Muscle of leg (tissue), 11 donors: ENCODE data around the gene NECAP2. TPM values are rescaled to one million over a fixed set of nuclear protein-coding genes. Genes with fewer than 3 reads are reported as not detected.
"Not testable (repeated sequence)": the region's sequence is repeated elsewhere in the genome, so short reads cannot be mapped to it uniquely, and the experiment has no call there.

Source experiments
- DNase-seq: peaks from one replicate; pipeline ENCODE4 v3.0.0; 2013
- H3K27ac ChIP-seq: one replicate; pipeline ENCODE4 v1.5.1; 2013; ENCODE audit warnings: mild to moderate bottlenecking, low read length, control low read depth
- H3K27me3 ChIP-seq: one replicate; pipeline ENCODE4 v1.6.1; 2013; ENCODE audit warnings: low read length; ENCODE audit not compliant: control insufficient read depth, insufficient read depth
- H3K36me3 ChIP-seq: one replicate; pipeline ENCODE4 v1.6.1; 2013; ENCODE audit warnings: low read length; ENCODE audit not compliant: control insufficient read depth, insufficient read depth
- H3K4me1 ChIP-seq: one replicate; pipeline ENCODE4 v1.6.1; 2013; ENCODE audit warnings: low read length; ENCODE audit not compliant: control insufficient read depth, insufficient read depth
- H3K4me3 ChIP-seq: one replicate; pipeline ENCODE4 v1.5.1; 2013; ENCODE audit warnings: low read length, control low read depth
- H3K9me3 ChIP-seq: replicated peaks from 2 replicates; pipeline ENCODE4 v1.6.1; 2013; ENCODE audit warnings: low read depth, low read length; ENCODE audit not compliant: control insufficient read depth
- WGBS: methylation state at CpG from one replicate; pipeline ENCODE4 v1.1.5; 2013; ENCODE audit warnings: missing lambda C conversion rate; ENCODE audit not compliant: insufficient coverage; 5-methylcytosine and 5-hydroxymethylcytosine counted together
- polyA plus RNA-seq, 8 donors: library from polyadenylated mRNA; unstranded; fragments of 120-200 nt; gene quantifications; one replicate each; pipeline versions ENCODE4 v1.2.1 to v1.2.3, GENCODE V29; 2013; ENCODE audit warnings: inconsistent platforms in 1 of 8, low replicate concordance in 1 of 8; ENCODE audit not compliant: insufficient read length in 8 of 8, insufficient read depth in 1 of 8
- total RNA-seq: library from RNA; stranded (reverse); fragments of 120-200 nt; gene quantifications from one replicate; pipeline ENCODE4 v1.2.4, GENCODE V29; 2013

The NECAP2 gene
- total and polyA plus RNA-seq, 9 donors: 33.7 to 45.5 (median 38.5) TPM

GRCh38 chr1:16451841-16452528 is 11.5 kb downstream of the NECAP2 start:
- Histone ChIP-seq H3K36me3 (peaks cover 78% of the 10 kb centered on the region), H3K4me1 (no peaks in the 10 kb centered on the region), H3K27me3 (no peaks in the 10 kb centered on the region), H3K4me3 (no peak overlapping the region), H3K9me3 (no peaks in the 10 kb centered on the region), H3K27ac (no peak overlapping the region)
- DNase-seq: no peak
- 77% methylated on average over 10 of the region's 13 CpGs for WGBS

GRCh38 chr1:16454909-16455308 is 14.4 kb downstream of the NECAP2 start:
- H3K27ac ChIP-seq, DNase-seq, H3K4me3 ChIP-seq, H3K27me3 ChIP-seq, H3K9me3 ChIP-seq, H3K4me1 ChIP-seq: not testable (repeated sequence)
- peaks cover 70% of the 10 kb centered on the region for H3K36me3 ChIP-seq
- no CpG with 5 or more reads among the region's 3 CpGs for WGBS

DNA sequence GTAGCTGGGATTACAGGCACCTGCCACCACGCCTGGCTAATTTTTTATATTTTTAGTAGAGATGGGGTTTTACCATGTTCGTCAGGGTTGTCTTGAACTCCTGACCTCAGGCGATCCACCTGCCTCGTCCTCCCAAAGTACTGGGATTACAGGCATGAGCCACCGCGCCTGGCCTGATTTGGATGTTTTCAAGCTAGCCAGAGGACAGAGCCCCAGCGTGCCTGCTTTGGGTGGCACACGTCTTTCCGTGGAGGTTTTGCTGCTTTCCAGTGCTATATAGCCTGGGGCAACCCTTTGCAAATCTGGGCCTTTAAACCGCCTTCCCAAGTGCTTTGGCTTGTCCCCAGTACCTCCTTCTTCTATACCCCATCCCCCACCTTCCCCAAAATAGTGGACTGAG is 15.6 kb downstream of the NECAP2 start:
- not testable (repeated sequence) for H3K27ac ChIP-seq, H3K4me1 ChIP-seq, H3K9me3 ChIP-seq, DNase-seq, H3K4me3 ChIP-seq, H3K27me3 ChIP-seq
- peaks cover 70% of the 10 kb centered on the region for H3K36me3 ChIP-seq
- WGBS: 89% methylated on average over 7 of the region's 10 CpGs

GRCh38 chr1:16458831-16459230 is 18.3 kb downstream of the NECAP2 start:
- 82% methylated on average over 2 of the region's 6 CpGs for WGBS
- H3K4me3 ChIP-seq: no peak overlapping the region
- no peaks in the 10 kb centered on the region for H3K9me3 ChIP-seq
- no peak overlapping the region for H3K27ac ChIP-seq
- H3K27me3 ChIP-seq: no peaks in the 10 kb centered on the region
- no peak for DNase-seq
- H3K4me1 ChIP-seq: no peaks in the 10 kb centered on the region
- H3K36me3 ChIP-seq: peaks cover 66% of the 10 kb centered on the region

DNA sequence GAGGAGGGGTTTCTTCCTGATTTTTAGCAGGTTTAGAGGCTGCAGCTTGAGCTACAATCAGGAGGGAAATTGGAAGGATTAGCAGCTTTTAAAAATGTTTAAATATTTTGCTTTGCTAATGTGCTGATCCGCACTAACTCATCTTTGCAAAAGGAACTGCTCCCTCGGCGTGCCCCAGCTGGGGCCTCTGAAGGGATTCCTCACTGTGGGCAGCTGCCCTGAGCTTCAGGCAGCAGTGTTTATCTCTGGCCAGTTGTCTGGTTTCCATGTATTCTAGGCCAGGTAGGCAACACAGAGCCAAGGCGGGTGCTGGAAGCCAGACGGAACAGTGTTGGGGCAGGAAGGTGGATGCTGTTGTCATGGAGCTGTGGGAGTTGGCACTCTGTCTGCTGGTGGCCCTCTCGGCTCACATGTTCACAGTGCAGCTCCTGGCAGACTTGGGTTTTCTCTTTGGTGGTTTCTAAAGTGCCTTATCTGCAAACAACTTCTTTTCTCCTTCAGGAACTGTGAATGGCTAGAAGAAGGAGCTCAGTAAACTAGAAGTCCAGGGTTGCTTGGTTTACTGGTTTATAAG is 18.9 kb downstream of the NECAP2 start:
- Histone ChIP-seq H3K27ac (peak overlapping the region; percentile 35), H3K9me3 (no peaks in the 10 kb centered on the region), H3K27me3 (no peaks in the 10 kb centered on the region), H3K36me3 (peaks cover 66% of the 10 kb centered on the region), H3K4me1 (no peaks in the 10 kb centered on the region), H3K4me3 (no peak overlapping the region)
- 87% methylated on average over 5 of the region's 6 CpGs for WGBS
- DNase-seq: no peak

GRCh38 chr1:16461681-16462080 is 21.2 kb downstream of the NECAP2 start:
- H3K27me3 ChIP-seq: no peaks in the 10 kb centered on the region
- H3K27ac ChIP-seq: no peak overlapping the region
- peaks cover 53% of the 10 kb centered on the region for H3K36me3 ChIP-seq
- no peaks in the 10 kb centered on the region for H3K4me1 ChIP-seq
- WGBS: 86% methylated on average over 1 of the region's 3 CpGs
- H3K9me3 ChIP-seq: no peaks in the 10 kb centered on the region
- no peak overlapping the region for H3K4me3 ChIP-seq
- no peak for DNase-seq

DNA sequence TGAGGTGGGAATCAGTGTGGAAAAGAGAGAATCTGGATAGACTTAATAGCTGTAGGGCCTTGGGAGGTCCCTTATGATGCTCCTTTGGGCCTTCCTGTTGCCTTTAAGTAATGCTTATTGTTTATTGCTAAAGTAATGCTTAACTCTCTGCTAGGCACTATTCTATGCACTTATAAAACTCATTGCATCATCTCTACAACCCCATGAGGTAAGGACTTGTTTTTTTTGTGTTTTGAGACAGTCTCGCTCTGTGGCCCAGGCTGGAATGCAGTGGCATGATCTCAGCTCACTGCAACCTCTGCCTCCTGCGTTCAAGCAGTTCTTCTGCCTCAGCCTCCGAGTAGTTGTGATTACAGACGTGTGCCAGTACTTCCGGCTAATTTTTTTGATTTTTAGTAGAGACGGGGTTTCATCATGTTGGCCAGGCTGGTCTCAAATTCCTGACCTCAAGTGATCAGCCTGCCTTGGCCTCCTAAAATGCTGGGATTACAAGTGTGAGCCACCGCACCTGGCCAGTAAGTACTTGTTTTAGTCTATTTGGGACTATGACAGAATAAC is 22.3 kb downstream of the NECAP2 start:
- no peak overlapping the region for H3K4me3 ChIP-seq
- WGBS: 75% methylated on average over 5 of the region's 7 CpGs
- H3K36me3 ChIP-seq: peaks cover 45% of the 10 kb centered on the region
- H3K9me3 ChIP-seq: no peaks in the 10 kb centered on the region
- H3K27ac ChIP-seq: no peak overlapping the region
- H3K27me3 ChIP-seq: no peaks in the 10 kb centered on the region
- no peaks in the 10 kb centered on the region for H3K4me1 ChIP-seq
- no peak for DNase-seq

DNA sequence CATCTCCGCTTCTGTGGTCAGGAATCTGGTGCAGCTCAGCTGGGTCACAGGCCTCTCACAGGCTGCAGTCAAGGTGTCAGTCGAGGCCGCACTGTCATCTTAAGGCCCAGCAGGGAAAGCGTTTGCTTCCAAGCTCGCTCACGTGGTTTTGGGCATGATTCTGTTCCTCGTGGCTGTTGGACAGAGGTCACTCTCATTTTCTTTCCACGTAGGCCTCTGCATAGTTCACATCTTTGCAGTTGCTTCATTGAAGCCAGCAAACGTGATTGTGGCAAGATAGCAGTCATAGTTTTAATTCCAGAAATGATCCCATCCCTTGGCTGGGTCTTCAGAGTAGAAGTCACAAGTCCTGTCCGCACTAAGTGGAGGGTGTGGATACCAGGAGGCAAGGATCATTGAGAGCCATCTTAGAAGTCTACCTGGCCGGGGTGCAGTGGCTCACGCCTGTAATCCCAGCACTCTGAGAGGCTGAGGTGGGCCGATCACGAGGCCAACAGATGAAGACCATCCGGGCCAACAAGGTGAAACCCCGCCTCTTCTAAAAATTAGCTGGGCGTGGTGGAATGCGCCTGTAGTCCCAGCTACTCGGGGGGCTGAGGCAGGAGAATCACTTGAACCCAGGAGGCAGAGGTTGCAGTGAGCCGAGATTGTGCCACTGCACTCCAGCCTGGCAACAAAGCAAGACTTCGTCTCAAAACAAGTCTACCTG is 24.5 kb downstream of the NECAP2 start:
- no peaks in the 10 kb centered on the region for H3K9me3 ChIP-seq
- WGBS: 92% methylated on average over 20 of the region's 21 CpGs
- H3K27ac ChIP-seq: no peak overlapping the region
- peaks cover 5% of the 10 kb centered on the region for H3K4me1 ChIP-seq
- H3K27me3 ChIP-seq: no peaks in the 10 kb centered on the region
- DNase-seq: peak; percentile 39
- no peak overlapping the region for H3K4me3 ChIP-seq
- peaks cover 27% of the 10 kb centered on the region for H3K36me3 ChIP-seq

GRCh38 chr1:16468558-16468957 is 28.0 kb downstream of the NECAP2 start:
- Histone ChIP-seq H3K4me1 (peaks cover 5% of the 10 kb centered on the region), H3K27me3 (no peaks in the 10 kb centered on the region), H3K9me3 (no peaks in the 10 kb centered on the region), H3K27ac (no peak overlapping the region), H3K36me3 (peaks cover 10% of the 10 kb centered on the region), H3K4me3 (no peak overlapping the region)
- DNase-seq: peak; percentile 22
- WGBS: no CpG with 5 or more reads among the region's 3 CpGs

DNA sequence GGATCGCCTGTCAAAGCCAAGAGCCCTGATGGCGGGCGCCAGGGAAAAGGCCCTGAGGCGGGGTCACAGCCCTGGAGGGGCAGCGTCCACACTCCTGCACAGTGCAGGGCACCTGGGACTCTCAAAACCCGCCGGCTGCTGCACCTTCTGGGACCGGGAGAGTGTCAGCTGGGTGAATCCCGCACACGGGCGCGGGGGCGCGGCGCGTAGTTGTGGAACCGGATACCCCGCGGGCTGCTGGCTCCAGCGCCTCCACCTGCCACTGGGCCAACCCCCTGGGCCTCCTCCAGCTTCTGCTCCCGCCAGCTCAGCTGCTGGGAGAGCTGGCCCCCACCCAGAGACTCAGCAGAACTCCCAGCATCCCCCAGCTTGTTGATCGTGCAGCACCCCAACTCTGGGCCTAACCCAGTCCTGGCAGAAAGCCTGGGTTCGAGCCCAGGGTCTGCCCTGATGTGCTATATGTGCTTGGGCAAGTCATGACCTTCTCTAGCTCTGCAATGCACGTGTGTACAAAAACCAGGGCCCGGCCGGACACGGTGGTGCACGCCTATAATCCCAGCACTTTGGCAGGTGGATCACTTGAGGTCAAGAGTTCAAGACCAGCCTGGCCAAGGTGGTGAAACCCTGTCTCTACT is 33.8 kb downstream of the NECAP2 start:
- no peaks in the 10 kb centered on the region for H3K9me3 ChIP-seq
- H3K4me1 ChIP-seq: peaks cover 5% of the 10 kb centered on the region
- peaks cover 47% of the 10 kb centered on the region for H3K36me3 ChIP-seq
- peak overlapping the region; percentile 60 for H3K27ac ChIP-seq
- no peak overlapping the region for H3K4me3 ChIP-seq
- no peaks in the 10 kb centered on the region for H3K27me3 ChIP-seq
- DNase-seq: peak; percentile 42
- 89% methylated on average over 27 of the region's 28 CpGs for WGBS
